ENCODE results near the gene ITPR1.

DNA sequence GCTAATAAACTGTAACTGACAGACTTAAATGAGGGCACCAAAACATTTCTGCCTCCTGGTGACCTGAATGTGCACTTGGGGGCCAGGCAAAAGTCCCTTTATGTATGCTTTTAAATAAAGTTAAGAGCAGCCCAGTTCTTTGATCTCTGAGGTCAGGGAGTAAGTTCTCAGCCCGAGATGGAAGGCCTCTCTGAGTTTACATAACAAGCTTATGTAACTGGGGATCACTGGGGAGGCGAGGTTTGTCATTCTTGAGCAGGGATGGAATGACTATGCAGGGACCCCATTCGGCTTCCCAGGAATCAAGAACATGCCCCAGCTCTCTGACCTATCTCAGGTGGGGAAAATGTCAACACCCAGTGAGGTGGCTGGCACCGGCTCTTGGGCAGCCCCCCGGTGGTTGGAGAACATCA is 287.4 kb downstream of the ITPR1 start:
- TF ChIP-seq POLR2AphosphoS5 (IDR thresholded peaks at IDR 0.05; ENCODE audit: borderline replicate concordance, low read depth, low read length) (no peak), FOXP2 (optimal IDR thresholded peaks at IDR 0.05; ENCODE audit: control extremely low read depth, extremely low read length, insufficient read depth) (no peak)

Data from SK-N-MC (cell line).